AG08395 (cell line): Measurements from ENCODE around the gene NR3C2.

Source experiments
- DNase-seq: peaks from one replicate; pipeline ENCODE4 v3.0.0; 2012; ENCODE audit warnings: mixed read lengths, low spot score

The NR3C2 gene

GRCh38 chr4:148055844-148056243, 386.4 kb downstream of the NR3C2 start:
- no peak for DNase-seq

DNA sequence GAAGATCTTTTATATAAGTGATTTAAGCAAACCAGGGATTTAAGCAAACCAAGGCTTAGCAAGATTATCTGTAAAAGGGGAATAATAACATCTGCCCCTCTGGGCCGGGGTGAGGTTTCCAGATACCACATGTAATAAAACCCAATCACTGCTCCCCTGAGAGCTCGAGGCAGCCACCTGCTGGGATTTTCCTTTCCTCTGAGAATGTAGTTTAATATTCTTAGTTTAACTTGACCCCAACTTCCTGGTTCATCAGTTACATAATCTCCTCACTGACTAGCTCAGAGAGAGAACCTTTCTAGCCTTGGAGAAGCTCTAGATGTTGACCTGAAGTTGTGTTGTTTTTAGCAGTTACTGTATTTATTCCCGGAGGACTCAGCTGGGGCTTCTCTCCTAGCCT, 387.9 kb downstream of the NR3C2 start:
- DNase-seq = no peak

DNA sequence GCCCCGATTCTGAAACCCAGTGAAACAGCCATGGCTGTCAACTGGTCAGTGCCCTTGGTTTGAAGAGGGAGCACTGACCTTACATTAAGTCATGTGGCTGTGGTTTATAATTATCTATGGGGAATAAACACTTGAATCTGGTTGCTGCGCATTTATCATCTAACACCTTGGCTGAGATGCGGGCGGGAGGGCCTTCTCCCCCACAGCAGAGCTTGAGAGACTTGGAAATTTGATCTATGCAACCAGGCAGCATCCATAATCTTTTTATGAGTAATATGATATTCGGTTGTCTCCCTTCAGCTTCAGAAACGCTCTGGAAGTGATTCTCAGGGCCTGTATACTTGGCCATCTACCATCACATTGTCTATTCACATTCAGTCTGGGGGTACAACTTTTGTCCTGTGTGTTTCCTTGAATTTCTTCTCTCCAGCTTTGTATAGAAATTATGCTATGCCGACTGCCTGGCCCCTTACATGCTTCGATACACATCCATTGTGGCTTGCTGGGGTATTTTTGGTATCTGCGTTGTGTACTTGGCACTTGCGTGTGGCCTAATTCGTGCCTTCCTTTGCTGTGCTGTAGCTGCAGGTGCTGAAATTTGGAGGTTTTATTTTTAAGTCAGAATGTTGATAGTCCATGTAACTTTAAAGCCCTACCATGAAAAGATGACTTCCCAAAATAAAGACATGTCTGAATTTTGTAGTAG, 388.8 kb downstream of the NR3C2 start:
- no peak for DNase-seq

GRCh38 chr4:148052448-148052847, 389.8 kb downstream of the NR3C2 start:
- no peak for DNase-seq

DNA sequence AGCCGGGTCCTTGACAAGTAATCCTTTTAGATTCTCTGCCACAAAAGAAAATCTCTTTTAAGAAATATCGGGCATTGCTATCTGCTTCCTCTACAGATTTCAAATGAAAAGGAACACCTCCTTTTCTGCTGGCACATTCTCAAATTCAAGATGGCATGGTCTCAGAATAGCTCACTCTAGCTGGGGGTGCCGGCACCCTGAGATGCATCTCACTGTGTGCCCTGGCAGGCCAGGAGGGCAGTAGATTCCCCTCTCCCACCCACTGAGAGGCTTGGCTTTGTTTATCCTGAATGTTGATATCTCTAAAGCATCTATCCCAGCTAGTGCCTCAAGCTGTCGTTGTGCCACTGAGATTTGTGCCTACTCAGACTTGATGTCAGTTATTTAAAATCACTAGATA, 390.8 kb downstream of the NR3C2 start:
- DNase-seq = no peak

GRCh38 chr4:148048598-148048997, 393.6 kb downstream of the NR3C2 start:
- DNase-seq = no peak

- DNase-seq = no peak
Observed at GRCh38 chr4:148044912-148045352, 397.3 kb downstream of the NR3C2 start.

GRCh38 chr4:148044089-148044911, 397.9 kb downstream of the NR3C2 start:
- no peak for DNase-seq

- DNase-seq = no peak
Observed at GRCh38 chr4:148041606-148042329, 400.4 kb downstream of the NR3C2 start.

DNA sequence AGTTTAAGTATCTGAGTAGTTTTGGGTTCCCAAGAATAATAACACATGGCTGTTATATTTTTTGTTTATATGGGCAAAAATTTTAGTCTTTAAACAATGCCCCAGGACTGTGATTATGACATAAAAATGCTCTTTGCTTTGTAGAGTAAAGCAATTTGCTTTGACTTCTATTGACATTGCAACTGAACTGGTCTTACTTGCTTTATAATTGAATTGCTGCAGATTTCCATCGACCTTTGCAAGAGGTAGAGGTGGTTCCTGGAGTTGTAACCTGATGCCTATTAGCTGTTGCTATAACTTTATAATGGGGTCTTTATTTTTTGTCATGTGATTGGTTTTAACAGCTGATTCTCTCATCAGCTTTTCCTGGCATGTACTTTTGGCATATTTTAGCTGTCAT, 407.4 kb downstream of the NR3C2 start:
- DNase-seq = no peak

- DNase-seq = peak; percentile 50
Observed at GRCh38 chr4:148030193-148030873, 411.9 kb downstream of the NR3C2 start.

GRCh38 chr4:148029781-148030180, 412.4 kb downstream of the NR3C2 start:
- DNase-seq = no peak
